ENCODE measurements around the gene UBE2E1.

UBE2E1 gene

GRCh38 chr3:23795096-23795495 lies 10.7 kb upstream of the UBE2E1 start:
- DNase-seq: no peak

DNA sequence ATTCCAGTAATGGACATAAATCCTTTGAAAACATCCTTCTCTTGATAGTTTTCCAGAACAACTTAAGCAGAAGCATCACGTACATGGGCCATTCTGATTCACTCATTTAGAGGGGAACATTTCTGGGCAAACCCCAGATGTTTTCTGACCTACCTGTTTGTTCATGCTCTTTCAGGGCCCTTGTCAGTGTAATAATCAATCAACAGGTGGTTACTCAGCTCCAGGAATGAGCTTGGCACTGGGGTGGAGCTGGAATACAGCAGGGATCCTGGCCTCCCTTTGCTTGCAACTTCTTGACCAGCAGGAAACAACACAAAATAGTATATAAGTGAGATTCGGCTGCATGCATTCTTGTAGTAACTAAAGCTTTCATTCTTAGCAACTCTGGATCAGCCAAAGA lies 9.2 kb upstream of the UBE2E1 start:
- DNase-seq: no peak

DNA sequence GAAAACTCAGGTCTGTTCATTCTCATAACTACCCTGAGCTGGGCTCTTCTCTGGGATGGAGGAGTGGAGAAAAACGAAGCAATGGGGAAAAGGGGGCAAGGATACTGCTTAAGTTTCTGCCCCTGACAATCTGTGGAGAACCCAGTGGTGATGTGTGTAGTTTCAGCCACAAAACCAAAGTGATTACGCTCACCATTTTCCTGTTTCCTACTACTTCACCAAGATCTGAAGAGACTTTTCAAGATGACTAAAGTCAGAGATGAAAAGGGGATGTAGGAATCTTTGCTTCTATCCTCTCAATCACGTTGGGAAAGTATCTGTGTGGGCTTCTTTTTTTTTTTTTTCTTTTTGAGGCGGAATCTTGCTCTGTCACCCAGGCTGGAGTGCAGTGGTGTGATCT lies 8.3 kb upstream of the UBE2E1 start:
- no peak for DNase-seq

- DNase-seq: no peak
Measured at GRCh38 chr3:23798456-23798855, 7.3 kb upstream of the UBE2E1 start.

- DNase-seq: no peak
Measured at GRCh38 chr3:23798876-23799275, 6.9 kb upstream of the UBE2E1 start.

DNA sequence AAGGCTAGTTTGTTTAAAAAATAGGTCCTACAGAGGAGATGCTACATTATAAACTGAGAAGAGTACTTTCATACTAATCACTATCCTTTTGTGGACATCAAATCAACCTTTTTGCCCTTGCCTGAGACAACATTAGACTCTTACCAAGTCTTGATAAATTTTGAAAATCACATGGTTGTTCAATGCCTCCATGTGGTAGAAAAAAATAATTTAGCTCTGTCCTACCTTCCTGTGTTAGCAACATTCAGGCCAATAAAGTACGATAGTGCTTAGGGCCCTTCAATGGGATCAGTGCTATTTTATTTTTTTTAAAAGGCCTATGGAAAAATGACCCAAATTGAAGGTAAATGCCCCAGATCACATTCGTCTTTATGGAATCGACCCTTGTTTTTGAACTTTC lies 5.0 kb upstream of the UBE2E1 start:
- no peak for DNase-seq

DNA sequence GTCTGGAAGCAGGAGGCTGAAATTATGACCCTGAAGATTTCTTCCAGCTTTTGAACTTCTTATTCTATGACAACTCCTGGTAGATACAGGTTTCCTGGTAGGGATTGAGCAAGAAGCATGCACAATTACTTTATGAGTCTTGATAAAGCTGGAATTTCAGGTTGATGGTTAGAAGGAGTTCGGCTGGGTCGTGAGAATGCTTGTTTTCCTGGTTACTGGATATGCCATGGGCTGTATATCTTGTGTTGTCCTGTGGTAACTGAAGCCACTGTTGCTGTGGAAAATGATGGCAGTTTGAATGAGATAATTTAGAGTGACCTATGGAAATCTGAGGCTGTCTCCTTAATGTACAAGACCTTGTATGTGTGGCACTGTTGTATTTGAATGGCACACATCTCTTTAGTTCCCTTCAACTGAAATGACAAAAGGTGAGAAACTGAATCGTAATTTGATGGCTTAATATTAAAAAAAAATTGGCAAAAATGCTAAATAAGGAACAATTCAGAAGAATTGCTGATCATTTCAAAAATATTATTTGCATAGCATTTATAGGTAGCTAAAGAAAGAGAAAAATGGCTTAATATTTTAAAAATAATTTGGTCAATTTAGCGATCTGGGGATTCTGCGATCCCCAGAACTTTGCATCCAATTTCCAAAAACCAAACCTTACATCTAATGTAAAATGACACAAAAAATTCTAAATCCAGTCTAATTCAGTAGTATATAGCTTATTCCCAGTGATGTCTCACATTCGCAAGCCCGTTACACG lies 1.1 kb upstream of the UBE2E1 start:
- DNase-seq: no peak

DNA sequence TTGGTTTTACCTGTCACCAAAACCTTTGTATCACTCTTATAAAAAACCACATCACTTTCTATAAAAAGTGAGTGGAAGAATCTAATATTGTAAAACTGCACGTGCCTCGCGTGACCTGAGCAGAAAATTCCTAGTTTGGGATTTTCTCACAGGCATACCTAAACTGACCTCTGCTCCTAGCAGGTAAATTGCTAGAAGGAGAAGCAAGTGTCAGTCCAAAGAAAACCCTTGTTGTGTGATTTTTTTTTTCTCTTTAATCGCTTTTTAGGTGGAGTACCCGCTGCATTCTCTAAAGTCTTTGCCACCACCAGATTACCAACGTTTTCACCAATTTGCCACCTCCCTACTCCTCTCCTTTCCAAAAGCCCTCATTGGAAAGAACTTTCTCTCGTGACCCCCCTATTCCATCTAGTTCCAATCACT lies 534 bp upstream of the UBE2E1 start:
- DNase-seq: no peak

- peak in 31 of 51 donors; percentile 2 to 78 (median 39) for DNase-seq
Measured at GRCh38 chr3:23806534-23807423, 1.0 kb downstream of the UBE2E1 start.

DNA sequence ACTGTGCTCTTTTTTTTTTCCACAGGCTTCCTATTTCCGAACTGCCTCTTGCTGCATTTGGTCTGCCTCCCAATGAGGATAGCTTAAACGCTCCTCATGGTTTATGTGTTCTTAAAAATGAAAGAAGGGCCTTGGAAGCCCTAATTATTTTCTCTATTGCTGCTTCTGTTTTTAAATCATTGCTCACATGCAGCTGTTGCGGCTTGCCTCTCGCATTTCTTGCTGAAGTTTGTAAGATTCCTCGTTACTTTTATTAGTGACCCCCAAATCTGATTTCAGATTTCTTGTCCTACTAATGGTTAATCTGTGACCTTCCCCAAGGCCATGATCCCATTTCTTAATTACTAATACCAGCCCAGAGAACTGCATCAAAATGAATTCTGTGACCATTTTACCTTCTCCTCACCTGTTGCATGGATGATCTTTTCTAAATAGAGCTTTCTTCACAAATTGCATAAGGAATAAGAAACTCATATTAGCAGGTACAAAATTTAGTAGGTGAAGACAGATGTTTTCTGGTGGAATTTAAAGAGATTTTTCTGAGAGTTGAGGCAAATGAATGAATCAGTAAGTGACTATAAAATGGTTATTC lies 1.8 kb downstream of the UBE2E1 start:
- peak in 1 of 51 donors; percentile 75 for DNase-seq

- DNase-seq: peak in 3 of 51 donors; percentile 6 to 26 (median 20)
Measured at GRCh38 chr3:23808525-23808924, 2.8 kb downstream of the UBE2E1 start.

DNA sequence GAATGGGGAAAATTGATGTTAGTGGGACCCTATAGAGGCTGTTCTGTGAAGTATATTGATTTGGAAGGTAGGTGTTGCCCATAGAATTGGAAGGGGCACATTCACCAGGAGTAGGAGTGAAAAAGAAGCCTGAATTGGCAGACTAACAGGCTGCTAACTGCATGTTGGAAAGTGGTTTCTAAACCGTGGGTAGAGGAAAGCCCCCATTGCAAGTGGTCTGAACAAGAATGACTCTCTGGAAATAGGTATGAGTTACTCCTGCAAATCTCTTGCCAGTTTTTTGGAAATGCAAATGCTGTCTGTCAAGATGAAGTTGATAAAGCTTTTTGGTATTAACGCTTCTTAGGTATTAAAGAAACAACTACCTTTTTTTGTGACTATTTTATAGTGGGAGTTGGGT lies 3.5 kb downstream of the UBE2E1 start:
- peak in 1 of 51 donors; percentile 19 for DNase-seq

- peak in 2 of 51 donors; percentile 6 to 40 for DNase-seq
Measured at GRCh38 chr3:23809840-23810342, 4.1 kb downstream of the UBE2E1 start.

DNA sequence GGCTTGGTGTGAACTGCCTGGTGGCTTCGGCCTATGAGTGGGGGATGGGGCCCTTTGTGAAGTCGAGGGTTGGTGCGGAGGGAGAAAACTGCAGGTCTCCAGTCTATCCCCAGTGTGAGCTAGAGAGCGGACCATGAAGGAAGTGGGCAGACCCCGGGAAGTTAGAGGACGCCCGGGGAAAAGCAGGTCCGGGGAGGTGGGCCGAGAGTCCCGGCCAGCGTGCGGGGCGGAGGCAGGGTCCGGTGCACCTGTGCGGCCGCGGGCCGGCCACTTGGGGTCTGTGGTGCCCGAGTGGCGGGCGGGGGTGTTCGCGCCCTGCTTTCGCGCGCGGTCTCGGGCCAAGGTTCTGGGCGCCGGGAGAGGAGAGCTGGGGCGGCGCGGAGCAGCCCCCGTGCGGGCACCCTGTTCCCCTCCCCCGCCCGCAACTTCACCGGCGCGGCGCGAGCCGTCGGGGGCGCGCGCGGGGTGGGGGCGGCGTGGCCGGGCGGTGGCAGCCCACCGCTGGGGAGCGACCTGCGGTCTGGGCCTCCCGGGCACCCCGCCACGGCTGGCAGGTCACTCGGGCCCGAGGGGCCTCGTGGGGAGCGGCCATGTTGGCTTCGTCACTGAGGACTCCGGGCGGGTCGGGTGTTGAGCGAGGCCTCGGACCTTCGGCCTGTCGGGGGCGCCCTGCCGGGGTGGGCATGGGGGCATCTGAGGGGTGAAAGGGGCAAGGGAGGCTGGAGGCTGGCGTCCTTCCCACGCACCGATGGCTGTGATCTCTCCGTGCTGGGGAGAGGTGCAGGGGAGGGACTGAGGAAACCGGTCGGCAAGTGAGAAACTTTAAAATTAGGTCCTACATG lies 4.8 kb downstream of the UBE2E1 start:
- peak in 45 of 51 donors; percentile 10 to 80 (median 44) for DNase-seq

DNA sequence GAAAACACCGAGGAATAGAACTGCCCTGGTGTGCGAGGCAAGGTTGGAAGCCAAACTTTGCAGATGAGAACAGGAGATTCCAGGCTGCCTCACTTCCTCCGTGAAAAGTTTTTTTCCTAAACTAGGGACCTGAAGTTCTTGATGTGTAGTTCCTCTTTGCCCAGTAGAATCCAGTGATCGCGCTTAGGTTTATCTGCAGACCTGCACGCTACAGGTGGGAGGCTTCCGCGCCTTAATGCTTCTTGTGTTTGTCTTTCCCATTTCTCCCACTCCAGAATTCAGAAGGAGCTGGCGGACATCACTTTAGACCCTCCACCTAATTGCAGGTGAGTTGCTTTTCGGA lies 5.4 kb downstream of the UBE2E1 start:
- no peak for DNase-seq

GRCh38 chr3:23811919-23812318 lies 6.2 kb downstream of the UBE2E1 start:
- DNase-seq: no peak

- no peak for DNase-seq
Measured at GRCh38 chr3:23815879-23816278, 10.1 kb downstream of the UBE2E1 start.

DNA sequence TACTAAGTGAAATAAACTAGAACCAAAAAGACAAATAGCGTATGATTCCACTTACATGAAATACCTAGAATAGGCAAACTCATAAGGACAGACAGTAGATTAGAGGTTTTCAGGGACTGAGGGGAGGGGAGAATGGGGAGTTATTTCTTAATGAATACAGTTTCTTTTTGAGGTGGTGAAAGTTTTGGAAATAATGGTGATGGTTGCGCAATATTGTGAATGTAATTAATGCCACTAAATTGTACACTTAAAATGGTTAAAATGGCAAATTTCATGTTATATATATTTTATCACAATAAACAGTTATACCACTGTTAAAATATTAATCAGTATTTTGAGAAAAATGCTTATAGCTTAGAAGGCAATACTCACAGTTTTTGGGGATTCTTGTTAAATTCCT lies 11.0 kb downstream of the UBE2E1 start:
- no peak for DNase-seq

- DNase-seq: no peak
Measured at GRCh38 chr3:23817508-23818223, 11.9 kb downstream of the UBE2E1 start.

- peak in 23 of 51 donors; percentile 3 to 78 (median 37) for DNase-seq
Measured at GRCh38 chr3:23819599-23820360, 14.0 kb downstream of the UBE2E1 start.
